Esophagus squamous epithelium (tissue), 5 donors: Measurements from ENCODE around the gene CPM. TPM values are rescaled to one million over a fixed set of nuclear protein-coding genes. Genes with fewer than 3 reads are reported as not detected.

Experiments used
- DNase-seq: peaks from one replicate; lab custom pipeline; 2025; lab: John Stamatoyannopoulos, UW
- H3K27ac ChIP-seq, 4 donors: fragments of 200-600 bp; sonication (generic); one replicate each; pipeline ENCODE4 v1.5.1; 2016 to 2019; ENCODE audit warnings: mild to moderate bottlenecking in 1 of 4
- H3K27me3 ChIP-seq, 4 donors: fragments of 200-600 bp; sonication (generic); 1 replicate in 3 of 4; 2 replicates in 1 of 4; pipeline versions ENCODE4 v1.5.1 to v1.6.0; 2017 to 2021; ENCODE audit warnings: antibody characterized with exemption in 1 of 4
- H3K36me3 ChIP-seq, 3 donors: fragments of 200-600 bp; sonication (generic); one replicate each; pipeline ENCODE4 v1.5.1; 2016 to 2019
- H3K4me1 ChIP-seq, 3 donors: fragments of 200-600 bp; sonication (generic); one replicate each; pipeline ENCODE4 v1.5.1; 2017 to 2019
- H3K4me3 ChIP-seq, 4 donors: fragments of 200-600 bp; sonication (generic); 1 replicate in 3 of 4; 2 replicates in 1 of 4; pipeline ENCODE4 v1.5.1; 2016 to 2019; ENCODE audit warnings: mild to moderate bottlenecking in 2 of 4, moderate library complexity in 1 of 4
- H3K9me3 ChIP-seq, 3 donors: fragments of 200-600 bp; sonication (generic); one replicate each; pipeline ENCODE4 v1.5.1; 2016 to 2019
- CTCF ChIP-seq, 6 experiments: fragments of 450-650 bp in 4 of 6; fragments of 200-600 bp in 2 of 6; sonication (generic) in 2 of 6; IDR thresholded peaks; one replicate each; pipeline ENCODE4 v1.5.1; 2016 to 2019; ENCODE audit warnings: antibody characterized with exemption in 6 of 6, mild to moderate bottlenecking in 4 of 6, moderate library complexity in 4 of 6
- POLR2A ChIP-seq, 4 donors: fragments of 450-650 bp; IDR thresholded peaks; one replicate each; pipeline ENCODE4 v1.6.1; 2017; ENCODE audit warnings: antibody characterized with exemption in 4 of 4, mild to moderate bottlenecking in 4 of 4, moderate library complexity in 3 of 4
- WGBS, 2 donors: methylation state at CpG; one replicate each; pipeline ENCODE4 v1.1.5; 2018; 5-methylcytosine and 5-hydroxymethylcytosine counted together
- intact Hi-C: fragments of 100-400 bp; cut with DNase I; formaldehyde crosslinking; loops from one replicate; pipeline ENCODE4 v1.15.0; 2022
- total RNA-seq, 4 donors: library from RNA; depleted of rRNA; stranded (reverse); fragments of >200 nt; gene quantifications; one replicate each; pipeline ENCODE4 v1.1.0, GENCODE V29; 2016
- donor health status: DM: yes; HTN: yes; CAD: no.

CPM gene
- total RNA-seq, 4 donors from 2014 or later, result 10.9 to 35.5 (median 20.6) TPM

GRCh38 chr12:68957273-68957672 is 24.3 kb upstream of the CPM start:
- intact Hi-C loops, result no loop called here
- TF ChIP-seq CTCF (IDR thresholded peaks at IDR 0.05), result no peak
- TF ChIP-seq POLR2A (IDR thresholded peaks at IDR 0.05), result no peak
- DNase-seq, result no peak

GRCh38 chr12:68956466-68956865 is 23.5 kb upstream of the CPM start:
- Histone ChIP-seq H3K27me3 (no peaks in the 10 kb centered on the region), H3K27ac (no peak overlapping the region), H3K36me3 (no peaks in the 10 kb centered on the region), H3K9me3 (no peaks in the 10 kb centered on the region), H3K4me3 (no peak overlapping the region), H3K4me1 (peaks cover 3 to 14% (median 6%) of the 10 kb centered on the region in 3 donors)
- 92 to 94% methylated on average over 4 of the region's 4 CpGs for WGBS, 2 donors
- intact Hi-C loops, result no loop called here
- TF ChIP-seq CTCF (IDR thresholded peaks at IDR 0.05) (no peak), POLR2A (IDR thresholded peaks at IDR 0.05) (no peak)
- DNase-seq, result no peak

More at GRCh38 chr12:68957273-68957672, 24.3 kb upstream of the CPM start:
- H3K4me1 ChIP-seq, result peaks cover 3 to 15% (median 6%) of the 10 kb centered on the region in 3 donors
- no peaks in the 10 kb centered on the region for H3K27me3 ChIP-seq
- H3K27ac ChIP-seq, result no peak overlapping the region
- no peak overlapping the region for H3K4me3 ChIP-seq
- H3K9me3 ChIP-seq, result no peaks in the 10 kb centered on the region
- H3K36me3 ChIP-seq, result no peaks in the 10 kb centered on the region

- no peaks in the 10 kb centered on the region for H3K36me3 ChIP-seq
- intact Hi-C loops, result no loop called here
- H3K4me1 ChIP-seq, result peaks cover 3 to 8% (median 3%) of the 10 kb centered on the region in 3 donors
- no peak for DNase-seq
- 78 to 84% methylated on average over 2 to 7 of the region's 7 CpGs for WGBS, 2 donors
- no peak overlapping the region for H3K27ac ChIP-seq
- H3K4me3 ChIP-seq, result no peak overlapping the region
- H3K27me3 ChIP-seq, result no peaks in the 10 kb centered on the region
- TF ChIP-seq CTCF (IDR thresholded peaks at IDR 0.05), result no peak
- no peak for TF ChIP-seq POLR2A (IDR thresholded peaks at IDR 0.05)
- H3K9me3 ChIP-seq, result no peaks in the 10 kb centered on the region
Observed at GRCh38 chr12:68954811-68955210, 21.8 kb upstream of the CPM start.

- Histone ChIP-seq H3K27me3 (no peaks in the 10 kb centered on the region), H3K4me3 (no peak overlapping the region), H3K4me1 (peaks cover 0 to 3% (median 1%) of the 10 kb centered on the region in 3 donors), H3K36me3 (no peaks in the 10 kb centered on the region), H3K27ac (no peak overlapping the region), H3K9me3 (no peaks in the 10 kb centered on the region)
- intact Hi-C loops, result no loop called here
- no peak for DNase-seq
- TF ChIP-seq POLR2A (IDR thresholded peaks at IDR 0.05) (no peak), CTCF (IDR thresholded peaks at IDR 0.05) (no peak)
- 45 to 47% methylated on average over 2 of the region's 2 CpGs for WGBS, 2 donors
Observed at GRCh38 chr12:68953536-68953935, 20.6 kb upstream of the CPM start.

- no peak for TF ChIP-seq POLR2A (IDR thresholded peaks at IDR 0.05)
- TF ChIP-seq CTCF (IDR thresholded peaks at IDR 0.05), result no peak
- Histone ChIP-seq H3K4me1 (no peaks in the 10 kb centered on the region), H3K4me3 (no peak overlapping the region), H3K27ac (peak overlapping the region in 2 of 4 donors; percentile 45 to 54), H3K36me3 (no peaks in the 10 kb centered on the region), H3K9me3 (no peaks in the 10 kb centered on the region), H3K27me3 (no peaks in the 10 kb centered on the region)
- DNase-seq, result no peak
- intact Hi-C loops, result no loop called here
- WGBS, 2 donors, result 51 to 61% methylated on average over 5 to 6 of the region's 6 CpGs
Observed at GRCh38 chr12:68951652-68952051, 18.7 kb upstream of the CPM start.
